Panc1 (cell line): ENCODE data around the gene CLNK. TPM values are rescaled to one million over a fixed set of nuclear protein-coding genes. Genes with fewer than 3 reads are reported as not detected.

Experiments
- ATAC-seq: fragments of 200-7000 bp; cut with Tn5 transposase; 2 replicates; pipeline ENCODE4 v1.9.1; 2020; ENCODE audit warnings: mild to moderate bottlenecking, moderate library complexity
- BruUV-seq: library from RNA; stranded (reverse); fragments of 400-500 nt; replicated peaks from 2 replicates; lab custom pipeline; 2021; lab: Mats Ljungman, UMichigan
- CTCF ChIA-PET: fragments of 300-600 bp; sonication (Branson Sonifier 250); formaldehyde crosslinking; loops from one replicate; lab custom pipeline; 2022; ENCODE audit warnings: antibody characterized with exemption; lab: Charles Lee
- POLR2A ChIA-PET: fragments of 300-600 bp; sonication (Branson Sonifier 250); formaldehyde crosslinking; loops from one replicate; lab custom pipeline; 2022; ENCODE audit warnings: antibody characterized with exemption; lab: Charles Lee
- DNase-seq: peaks from one replicate; pipeline ENCODE4 v3.0.0-alpha.2; 2010; ENCODE audit warnings: low read depth, low spot score
- H3K27ac ChIP-seq: 2 replicates; pipeline ENCODE4 v1.5.1; 2011; ENCODE audit warnings: mild to moderate bottlenecking, low read length, inconsistent platforms
- H3K27me3 ChIP-seq: fragments of 200-500 bp; sonication (Bioruptor generic); 2 replicates; pipeline ENCODE4 v1.6.0; 2014; ENCODE audit warnings: low read length, inconsistent platforms; ENCODE audit not compliant: control insufficient read depth, insufficient read depth
- H3K36me3 ChIP-seq: fragments of 200-500 bp; sonication (Bioruptor generic); 2 replicates; pipeline ENCODE4 v1.5.1; 2014; ENCODE audit warnings: inconsistent platforms, mild to moderate bottlenecking, low read length, moderate library complexity; ENCODE audit not compliant: control insufficient read depth, insufficient read depth
- H3K4me1 ChIP-seq: 2 replicates; pipeline ENCODE4 v1.5.1; 2011; ENCODE audit warnings: inconsistent platforms, mild to moderate bottlenecking, low read length, moderate library complexity; ENCODE audit not compliant: control insufficient read depth, insufficient read depth
- H3K4me3 ChIP-seq, 2 experiments: 2 replicates each; pipeline ENCODE4 v1.5.1; 2011 to 2012; ENCODE audit warnings: low read depth in 2 of 2, low read length in 2 of 2, mild to moderate bottlenecking in 2 of 2, inconsistent platforms in 1 of 2, moderate library complexity in 1 of 2
- H3K9me3 ChIP-seq: fragments of 200-500 bp; sonication (Bioruptor generic); 2 replicates; pipeline ENCODE4 v1.5.1; 2014; ENCODE audit warnings: low read depth, mild to moderate bottlenecking, inconsistent platforms, low read length, moderate library complexity; ENCODE audit not compliant: control insufficient read depth, insufficient read depth
- POLR2AphosphoS5 ChIP-seq: IDR thresholded peaks from 2 replicates; pipeline ENCODE4 v1.6.1; 2012; ENCODE audit warnings: mild to moderate bottlenecking, low read depth, low read length, moderate library complexity
- SIN3A ChIP-seq: IDR thresholded peaks from 2 replicates; pipeline ENCODE4 v1.6.1; 2012; ENCODE audit warnings: low read depth, mild to moderate bottlenecking, low read length, moderate library complexity, borderline replicate concordance; ENCODE audit not compliant: insufficient read depth
- TCF7L2 ChIP-seq: IDR thresholded peaks from 2 replicates; pipeline ENCODE4 v1.6.1; 2011; ENCODE audit warnings: mild to moderate bottlenecking, low read depth, low read length, inconsistent platforms
- in situ Hi-C: cut with HindIII; loops from 2 replicates; pipeline ENCODE4 v1.10.0; 2016; ENCODE audit warnings: low sequenced_read_pairs, low pct_unique_long_range_greater_than_20kb
- intact Hi-C: fragments of 100-400 bp; cut with micrococcal nuclease; formaldehyde crosslinking; loops from one replicate; pipeline ENCODE4 v1.10.0; 2022; ENCODE audit not compliant: unreplicated experiment
- total RNA-seq: library from RNA; stranded (reverse); gene quantifications from one replicate; pipeline ENCODE4 v1.2.1, GENCODE V29; 2021; ENCODE audit not compliant: unreplicated experiment
- TF ChIP-seq, protein P1 (sequence below), 2 experiments: IDR thresholded peaks; 2 replicates each; pipeline ENCODE4 v1.6.1; 2011 to 2012; ENCODE audit warnings: low read depth in 2 of 2, control low read depth in 1 of 2, low read length in 1 of 2, mild to moderate bottlenecking in 1 of 2, moderate library complexity in 1 of 2; ENCODE audit not compliant: insufficient read depth in 1 of 2
- TF ChIP-seq, protein P2 (sequence below): fragments of 450-650 bp; IDR thresholded peaks from 2 replicates; pipeline ENCODE4 v1.5.1; 2017; ENCODE audit warnings: mild to moderate bottlenecking

The CLNK gene
- total RNA-seq, 1 experiment from 2014 or later = not detected

DNA sequence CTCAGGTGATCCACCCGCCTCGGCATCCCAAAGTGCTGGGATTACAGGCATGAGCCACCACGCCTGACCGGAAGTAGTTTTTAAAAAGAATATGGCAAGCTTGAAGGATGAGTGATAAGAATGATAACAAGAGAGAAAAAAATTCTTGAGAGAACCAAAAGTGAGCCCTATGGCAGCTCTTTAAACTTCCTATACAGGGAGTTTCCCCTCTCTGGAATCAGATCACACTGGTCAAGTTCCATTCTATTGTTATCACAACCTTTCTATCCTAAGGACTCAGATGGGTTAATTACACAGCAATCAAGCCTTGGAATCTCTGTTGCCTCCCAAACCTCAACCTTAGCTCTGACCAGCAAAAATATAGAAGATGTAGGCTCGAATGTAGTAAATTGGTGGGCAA lies 193.6 kb downstream of the CLNK start:
- H3K9me3 ChIP-seq = no peaks in the 10 kb centered on the region
- H3K27ac ChIP-seq = no peak overlapping the region
- DNase-seq = no peak
- POLR2A ChIA-PET = no interaction called here
- TF ChIP-seq TCF7L2 (no peak), SIN3A (no peak), POLR2AphosphoS5 (no peak)
- TF ChIP-seq, protein P1, sequence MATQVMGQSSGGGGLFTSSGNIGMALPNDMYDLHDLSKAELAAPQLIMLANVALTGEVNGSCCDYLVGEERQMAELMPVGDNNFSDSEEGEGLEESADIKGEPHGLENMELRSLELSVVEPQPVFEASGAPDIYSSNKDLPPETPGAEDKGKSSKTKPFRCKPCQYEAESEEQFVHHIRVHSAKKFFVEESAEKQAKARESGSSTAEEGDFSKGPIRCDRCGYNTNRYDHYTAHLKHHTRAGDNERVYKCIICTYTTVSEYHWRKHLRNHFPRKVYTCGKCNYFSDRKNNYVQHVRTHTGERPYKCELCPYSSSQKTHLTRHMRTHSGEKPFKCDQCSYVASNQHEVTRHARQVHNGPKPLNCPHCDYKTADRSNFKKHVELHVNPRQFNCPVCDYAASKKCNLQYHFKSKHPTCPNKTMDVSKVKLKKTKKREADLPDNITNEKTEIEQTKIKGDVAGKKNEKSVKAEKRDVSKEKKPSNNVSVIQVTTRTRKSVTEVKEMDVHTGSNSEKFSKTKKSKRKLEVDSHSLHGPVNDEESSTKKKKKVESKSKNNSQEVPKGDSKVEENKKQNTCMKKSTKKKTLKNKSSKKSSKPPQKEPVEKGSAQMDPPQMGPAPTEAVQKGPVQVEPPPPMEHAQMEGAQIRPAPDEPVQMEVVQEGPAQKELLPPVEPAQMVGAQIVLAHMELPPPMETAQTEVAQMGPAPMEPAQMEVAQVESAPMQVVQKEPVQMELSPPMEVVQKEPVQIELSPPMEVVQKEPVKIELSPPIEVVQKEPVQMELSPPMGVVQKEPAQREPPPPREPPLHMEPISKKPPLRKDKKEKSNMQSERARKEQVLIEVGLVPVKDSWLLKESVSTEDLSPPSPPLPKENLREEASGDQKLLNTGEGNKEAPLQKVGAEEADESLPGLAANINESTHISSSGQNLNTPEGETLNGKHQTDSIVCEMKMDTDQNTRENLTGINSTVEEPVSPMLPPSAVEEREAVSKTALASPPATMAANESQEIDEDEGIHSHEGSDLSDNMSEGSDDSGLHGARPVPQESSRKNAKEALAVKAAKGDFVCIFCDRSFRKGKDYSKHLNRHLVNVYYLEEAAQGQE (IDR thresholded peaks at IDR 0.05; ENCODE audit: insufficient read depth in 1 of 2, low read depth in 2 of 2, low read length in 1 of 2) = no peak
- TF ChIP-seq, protein P2, sequence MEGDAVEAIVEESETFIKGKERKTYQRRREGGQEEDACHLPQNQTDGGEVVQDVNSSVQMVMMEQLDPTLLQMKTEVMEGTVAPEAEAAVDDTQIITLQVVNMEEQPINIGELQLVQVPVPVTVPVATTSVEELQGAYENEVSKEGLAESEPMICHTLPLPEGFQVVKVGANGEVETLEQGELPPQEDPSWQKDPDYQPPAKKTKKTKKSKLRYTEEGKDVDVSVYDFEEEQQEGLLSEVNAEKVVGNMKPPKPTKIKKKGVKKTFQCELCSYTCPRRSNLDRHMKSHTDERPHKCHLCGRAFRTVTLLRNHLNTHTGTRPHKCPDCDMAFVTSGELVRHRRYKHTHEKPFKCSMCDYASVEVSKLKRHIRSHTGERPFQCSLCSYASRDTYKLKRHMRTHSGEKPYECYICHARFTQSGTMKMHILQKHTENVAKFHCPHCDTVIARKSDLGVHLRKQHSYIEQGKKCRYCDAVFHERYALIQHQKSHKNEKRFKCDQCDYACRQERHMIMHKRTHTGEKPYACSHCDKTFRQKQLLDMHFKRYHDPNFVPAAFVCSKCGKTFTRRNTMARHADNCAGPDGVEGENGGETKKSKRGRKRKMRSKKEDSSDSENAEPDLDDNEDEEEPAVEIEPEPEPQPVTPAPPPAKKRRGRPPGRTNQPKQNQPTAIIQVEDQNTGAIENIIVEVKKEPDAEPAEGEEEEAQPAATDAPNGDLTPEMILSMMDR = no peak
- no peak for ATAC-seq
- intact Hi-C loops = no loop called here
- H3K4me1 ChIP-seq = no peaks in the 10 kb centered on the region
- in situ Hi-C loops = no loop called here
- CTCF ChIA-PET = no interaction called here
- H3K27me3 ChIP-seq = no peaks in the 10 kb centered on the region
- H3K4me3 ChIP-seq = no peak overlapping the region
- H3K36me3 ChIP-seq = no peaks in the 10 kb centered on the region
- BruUV-seq = no TSS peak

DNA sequence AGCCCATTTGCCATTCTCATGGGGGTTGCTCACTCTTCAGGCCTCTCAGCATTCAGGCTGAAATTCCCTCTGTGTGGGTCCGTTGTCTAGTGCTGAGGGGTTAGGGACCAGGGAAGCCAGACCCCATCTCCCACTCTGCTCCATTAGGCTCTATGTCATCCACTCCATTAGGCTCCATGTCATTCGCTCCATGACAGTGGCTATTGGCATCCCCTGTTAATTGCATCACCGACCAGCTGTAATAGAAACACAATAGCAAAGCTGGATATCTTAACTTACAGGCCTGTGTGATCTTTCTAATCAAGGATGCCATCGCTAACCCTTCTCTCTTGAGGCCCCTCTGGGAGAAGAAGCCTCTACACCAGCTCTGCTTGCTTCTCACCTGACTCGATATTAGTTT lies 201.7 kb downstream of the CLNK start:
- Histone ChIP-seq H3K27me3 (no peaks in the 10 kb centered on the region), H3K4me1 (no peaks in the 10 kb centered on the region), H3K9me3 (no peaks in the 10 kb centered on the region), H3K36me3 (no peaks in the 10 kb centered on the region), H3K4me3 (no peak overlapping the region), H3K27ac (no peak overlapping the region)
- BruUV-seq = no TSS peak
- ChIA-PET POLR2A (no interaction called here), CTCF (no interaction called here)
- no peak for ATAC-seq
- DNase-seq = no peak
- intact Hi-C loops = no loop called here
- no peak for TF ChIP-seq POLR2AphosphoS5
- TF ChIP-seq SIN3A = no peak
- TF ChIP-seq TCF7L2 = no peak
- TF ChIP-seq, protein P2 = no peak
- TF ChIP-seq, protein P1 (IDR thresholded peaks at IDR 0.05; ENCODE audit: insufficient read depth in 1 of 2, low read depth in 2 of 2, low read length in 1 of 2) = no peak
- in situ Hi-C loops = no loop called here
